ENCODE measurements around the gene RRP7A.

DNA sequence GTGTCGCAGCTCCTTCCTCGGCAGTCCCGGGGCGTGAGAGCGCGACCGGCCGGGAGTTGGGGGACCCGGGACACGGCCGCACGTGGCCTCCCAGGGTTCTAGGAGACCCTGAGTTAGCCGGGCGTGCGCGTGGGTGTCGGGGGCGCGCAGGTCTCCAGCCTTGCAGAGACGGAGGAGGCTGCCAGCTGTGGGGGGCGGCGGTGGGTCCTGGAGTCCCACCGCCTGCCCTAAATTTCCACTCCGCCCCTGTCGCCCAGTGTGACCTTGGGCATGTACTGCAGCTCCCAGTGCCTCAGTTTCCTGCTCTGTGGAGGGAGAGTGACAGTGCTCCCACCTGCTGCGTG lies 18.8 kb downstream of the RRP7A start:
- TF ChIP-seq ZC3H10 (CRISPR knock-in tag; IDR thresholded peaks at IDR 0.05) (no peak), ISL1 (CRISPR knock-in tag; IDR thresholded peaks at IDR 0.05) (no peak), CSDC2 (CRISPR knock-in tag; IDR thresholded peaks at IDR 0.05) (no peak), GLIS3 (CRISPR knock-in tag; IDR thresholded peaks at IDR 0.05) (no peak), TOX (CRISPR knock-in tag; IDR thresholded peaks at IDR 0.05; ENCODE audit: borderline replicate concordance) (no peak), PPARA (CRISPR knock-in tag; IDR thresholded peaks at IDR 0.05; ENCODE audit: borderline replicate concordance) (no peak)
- TF ChIP-seq, protein P1, sequence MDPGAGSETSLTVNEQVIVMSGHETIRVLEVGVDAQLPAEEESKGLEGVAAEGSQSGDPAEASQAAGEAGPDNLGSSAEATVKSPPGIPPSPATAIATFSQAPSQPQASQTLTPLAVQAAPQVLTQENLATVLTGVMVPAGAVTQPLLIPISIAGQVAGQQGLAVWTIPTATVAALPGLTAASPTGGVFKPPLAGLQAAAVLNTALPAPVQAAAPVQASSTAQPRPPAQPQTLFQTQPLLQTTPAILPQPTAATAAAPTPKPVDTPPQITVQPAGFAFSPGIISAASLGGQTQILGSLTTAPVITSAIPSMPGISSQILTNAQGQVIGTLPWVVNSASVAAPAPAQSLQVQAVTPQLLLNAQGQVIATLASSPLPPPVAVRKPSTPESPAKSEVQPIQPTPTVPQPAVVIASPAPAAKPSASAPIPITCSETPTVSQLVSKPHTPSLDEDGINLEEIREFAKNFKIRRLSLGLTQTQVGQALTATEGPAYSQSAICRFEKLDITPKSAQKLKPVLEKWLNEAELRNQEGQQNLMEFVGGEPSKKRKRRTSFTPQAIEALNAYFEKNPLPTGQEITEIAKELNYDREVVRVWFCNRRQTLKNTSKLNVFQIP (CRISPR knock-in tag; IDR thresholded peaks at IDR 0.05; ENCODE audit: borderline replicate concordance, low read depth): no peak
